Cardiac septum (tissue), 1 donor: ENCODE measurements around the gene TRMO. TPM values are rescaled to one million over a fixed set of nuclear protein-coding genes. Genes with fewer than 3 reads are reported as not detected.
"Not testable (repeated sequence)": the region's sequence is repeated elsewhere in the genome, so short reads cannot be mapped to it uniquely, and the experiment has no call there.

Experiments
- DNase-seq: peaks from one replicate; pipeline ENCODE4 v3.0.0-alpha.2; 2020; ENCODE audit warnings: low spot score
- intact Hi-C: fragments of 100-400 bp; cut with DNase I; formaldehyde crosslinking; loops from one replicate; pipeline ENCODE4 v1.14.0; 2022
- long read RNA-seq: library from polyadenylated mRNA; unstranded; transcript quantifications from one replicate; pipeline ENCODE4 v2.0.0, GENCODE V29; 2021
- total RNA-seq: library from RNA; stranded (reverse); fragmentation: NEBNext Ultra II Directional; extraction: Animal tissue kit (Norgen Biotek cat#: 25700); gene quantifications from one replicate; pipeline ENCODE4 v1.2.1, GENCODE V29; 2021
- donor health status: DM: no; HTN: no; CAD: no.

TRMO gene, protein sequence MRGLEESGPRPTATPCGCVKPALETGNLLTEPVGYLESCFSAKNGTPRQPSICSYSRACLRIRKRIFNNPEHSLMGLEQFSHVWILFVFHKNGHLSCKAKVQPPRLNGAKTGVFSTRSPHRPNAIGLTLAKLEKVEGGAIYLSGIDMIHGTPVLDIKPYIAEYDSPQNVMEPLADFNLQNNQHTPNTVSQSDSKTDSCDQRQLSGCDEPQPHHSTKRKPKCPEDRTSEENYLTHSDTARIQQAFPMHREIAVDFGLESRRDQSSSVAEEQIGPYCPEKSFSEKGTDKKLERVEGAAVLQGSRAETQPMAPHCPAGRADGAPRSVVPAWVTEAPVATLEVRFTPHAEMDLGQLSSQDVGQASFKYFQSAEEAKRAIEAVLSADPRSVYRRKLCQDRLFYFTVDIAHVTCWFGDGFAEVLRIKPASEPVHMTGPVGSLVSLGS
- 7.3 TPM for total RNA-seq
- long read RNA-seq, transcript TRMO-203 (5 exons, 1,647 nt) = major isoform, 5 of 8 reads
- long read RNA-seq, partial matches to known transcripts = 1 of 8 reads
- long read RNA-seq, other reads (novel, unspliced or antisense) = 1 of 8 reads

DNA sequence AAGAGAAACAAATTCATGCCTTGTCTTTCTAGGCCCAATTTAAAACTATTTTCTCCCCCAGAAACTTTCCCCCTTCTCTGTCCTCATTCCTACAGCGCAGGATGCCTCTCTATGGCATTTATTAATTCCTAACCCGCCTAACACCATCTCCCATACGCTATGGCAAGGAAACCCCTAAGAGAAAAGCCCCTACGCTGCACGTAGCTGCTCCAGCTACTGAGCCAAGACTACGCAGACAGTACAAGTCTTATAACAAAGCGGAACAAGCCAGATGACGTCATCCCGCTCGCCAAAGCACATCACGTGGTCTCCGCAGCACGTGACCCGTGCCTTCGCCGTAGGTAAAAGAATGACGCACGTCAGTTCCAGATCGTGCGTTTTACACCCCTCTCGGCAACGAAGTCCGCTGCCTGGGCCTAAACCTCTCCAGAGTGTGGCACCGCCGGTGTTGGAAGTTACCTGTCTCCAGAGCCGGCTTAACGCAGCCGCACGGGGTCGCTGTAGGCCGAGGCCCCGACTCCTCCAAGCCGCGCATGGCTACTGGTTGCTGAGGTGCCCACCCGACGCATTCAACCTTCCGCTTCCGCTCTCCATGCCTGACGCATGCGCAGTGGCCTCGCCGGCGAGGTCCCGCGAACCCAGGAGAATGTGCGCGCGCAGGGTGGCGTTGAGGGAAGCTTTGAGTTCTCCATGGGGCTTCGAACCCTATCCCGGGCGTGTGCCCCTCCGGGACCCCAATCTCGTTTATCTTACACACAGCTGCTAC is at the start of gene TRMO:
TSS of gene TRMO (minus strand) at position 542 of the 766 bp plus-strand sequence. CDS start at position 535, 7 bp downstream.
- intact Hi-C loops = loop anchor here (2.0 to 5.0 kb wide), 4 partner anchors 63 to 335 kb away; partner anchors contain the start of gene CORO2A
- peak; percentile 98 for DNase-seq

DNA sequence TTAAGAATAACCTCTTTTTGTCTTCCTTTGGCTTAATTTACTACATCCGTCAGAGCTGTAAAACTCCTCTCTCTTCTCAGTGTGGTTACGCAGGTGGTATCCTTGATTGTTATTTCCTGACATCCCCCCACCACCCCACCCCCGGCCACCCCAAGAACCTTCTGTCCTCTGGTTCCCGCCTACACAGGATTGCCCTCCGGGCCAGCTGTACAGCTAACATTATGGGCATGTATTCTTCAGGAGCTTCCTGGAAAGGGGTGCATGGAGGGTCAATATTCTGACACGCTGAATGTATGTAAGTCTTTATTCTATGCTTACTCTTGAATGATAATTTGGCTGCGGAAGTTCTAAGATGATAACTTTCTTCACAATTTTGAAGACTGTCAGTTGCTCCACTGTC is 47.9 kb upstream of the TRMO start:
- intact Hi-C loops = no loop called here
- no peak for DNase-seq

GRCh38 chr9:97969014-97969413 is 46.7 kb upstream of the TRMO start:
- intact Hi-C loops = no loop called here
- DNase-seq = no peak

DNA sequence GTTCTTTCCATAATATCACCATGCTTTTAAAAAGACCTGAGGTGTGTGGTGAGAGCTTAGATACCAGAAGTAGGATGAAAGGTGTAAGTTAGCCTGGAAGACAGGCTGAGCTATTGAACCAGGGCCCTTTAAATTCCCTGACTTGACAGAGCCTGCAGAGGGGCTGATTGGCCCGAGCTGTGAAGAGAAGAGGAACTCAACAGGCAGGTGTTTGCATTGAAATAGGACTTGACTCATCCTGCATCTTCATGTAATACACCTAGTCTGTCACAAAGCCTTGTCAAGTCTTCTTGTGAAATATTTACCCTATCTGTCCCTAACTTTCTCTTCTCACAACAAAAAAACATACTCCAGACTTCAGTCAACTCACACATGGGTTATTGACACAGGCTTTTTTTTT is 44.2 kb upstream of the TRMO start:
- intact Hi-C loops = no loop called here
- no peak for DNase-seq

DNA sequence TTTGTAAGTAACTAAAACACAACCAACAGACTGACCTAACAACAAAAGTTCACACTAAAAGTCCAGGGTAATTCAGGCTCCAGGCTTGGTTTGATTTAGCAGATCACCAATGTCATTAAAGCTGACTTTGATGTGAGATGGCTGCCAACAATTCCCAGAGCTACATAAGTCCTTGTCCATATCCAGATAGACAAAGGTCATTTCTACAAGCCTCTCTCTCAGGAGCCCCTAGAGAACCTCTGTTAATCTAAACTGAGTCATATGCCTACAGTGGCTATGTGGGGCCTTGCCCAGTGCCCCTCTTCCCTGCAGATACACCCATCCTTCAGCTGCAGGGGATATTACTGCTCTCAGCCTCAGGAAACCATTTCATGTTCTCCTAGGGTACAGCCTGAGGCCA is 42.6 kb upstream of the TRMO start:
- intact Hi-C loops = no loop called here
- DNase-seq = no peak

GRCh38 chr9:97963232-97963631 is 40.9 kb upstream of the TRMO start:
- intact Hi-C loops = no loop called here
- no peak for DNase-seq

DNA sequence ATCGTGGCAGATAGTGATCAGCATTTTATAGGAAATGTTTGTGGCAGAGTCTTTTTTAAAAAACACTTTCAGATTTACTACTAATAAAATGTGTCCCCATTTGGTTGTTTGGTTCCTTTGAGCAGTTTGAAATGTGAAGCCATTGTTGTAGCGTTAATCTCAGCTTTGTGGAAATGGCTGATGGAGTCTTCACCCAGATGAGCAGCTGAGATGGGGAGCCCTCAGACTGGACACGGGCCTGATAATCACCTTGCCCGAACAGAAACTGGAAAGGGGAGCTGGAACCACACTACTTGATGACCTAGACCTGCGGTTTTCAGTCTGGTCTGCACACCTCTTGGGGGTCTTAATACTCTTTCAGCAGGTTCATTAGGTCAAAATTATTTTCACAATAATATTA is 40.3 kb upstream of the TRMO start:
- intact Hi-C loops = no loop called here
- DNase-seq = no peak

GRCh38 chr9:97962136-97962535 is 39.8 kb upstream of the TRMO start:
- intact Hi-C loops = no loop called here

DNA sequence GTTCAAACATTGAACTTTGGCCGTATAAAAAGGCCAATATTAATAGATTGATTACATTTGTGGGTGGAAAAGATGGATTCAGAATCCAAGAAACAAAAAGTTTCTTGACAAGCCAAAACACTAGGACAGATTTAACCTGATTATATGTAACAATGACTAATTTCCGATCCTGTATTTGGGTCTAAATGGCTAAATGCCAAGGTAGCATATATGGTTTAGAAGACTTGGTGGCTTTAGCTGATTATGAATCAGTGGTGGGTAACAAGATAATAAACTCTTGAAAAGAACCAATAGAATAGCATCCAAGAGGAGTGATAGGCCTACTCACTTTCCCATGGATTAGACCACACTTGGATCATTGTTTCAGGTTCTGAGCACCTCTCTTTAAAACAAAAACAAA is 39.1 kb upstream of the TRMO start:
- intact Hi-C loops = no loop called here
- no peak for DNase-seq

More at GRCh38 chr9:97962136-97962535, 39.8 kb upstream of the TRMO start:
- no peak for DNase-seq

DNA sequence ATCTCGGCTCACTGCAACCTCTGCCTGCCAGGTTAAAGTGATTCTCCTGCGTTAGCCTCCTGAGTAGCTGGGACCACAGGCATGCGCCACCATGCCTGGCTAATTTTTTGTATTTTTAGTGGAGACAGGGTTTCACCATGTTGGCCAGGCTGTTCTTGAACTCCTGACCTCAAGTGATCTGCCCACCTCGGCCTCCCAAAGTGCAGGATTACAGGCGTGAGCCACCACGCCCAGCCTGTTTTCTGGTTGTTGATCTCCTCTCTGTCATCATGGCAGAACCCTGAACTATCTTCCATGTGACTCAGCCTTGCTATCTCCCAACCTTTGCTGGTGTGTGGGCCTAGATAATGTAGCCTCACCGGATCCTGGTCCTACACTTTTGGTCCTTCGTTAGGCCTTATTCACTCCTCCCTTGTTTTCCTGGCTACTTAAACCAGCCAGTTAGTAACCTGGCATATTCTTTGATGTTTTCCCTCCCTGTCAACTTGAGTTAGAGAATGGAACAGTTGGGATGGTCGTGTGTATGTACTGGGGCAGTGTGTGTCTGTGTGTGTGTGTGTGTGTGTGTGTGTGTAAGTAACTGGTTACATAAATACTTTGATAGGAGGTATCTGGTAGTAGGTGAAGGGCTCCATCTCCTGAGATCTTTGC is 38.5 kb upstream of the TRMO start:
- intact Hi-C loops, DNase-seq: not testable (repeated sequence)

DNA sequence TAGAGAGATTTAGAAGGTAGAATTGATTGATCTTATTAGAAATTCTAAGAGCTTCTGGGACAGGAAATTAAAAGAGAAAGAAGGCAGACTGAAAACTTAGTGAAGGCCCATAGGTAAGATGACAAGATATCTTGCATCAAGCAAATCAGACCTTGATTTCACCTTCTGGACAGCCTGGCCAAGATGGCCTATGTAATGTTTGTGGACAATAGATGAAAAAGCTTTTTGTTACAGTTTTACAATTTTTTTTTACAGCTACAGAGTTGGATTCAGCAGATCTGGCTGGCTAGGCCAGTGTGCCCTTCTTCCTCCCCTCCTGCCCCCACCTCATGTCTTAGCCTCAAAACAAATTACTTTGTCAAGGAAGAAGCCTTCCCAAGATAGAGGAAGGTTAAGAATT is 37.3 kb upstream of the TRMO start:
- no peak for DNase-seq
- intact Hi-C loops = no loop called here

DNA sequence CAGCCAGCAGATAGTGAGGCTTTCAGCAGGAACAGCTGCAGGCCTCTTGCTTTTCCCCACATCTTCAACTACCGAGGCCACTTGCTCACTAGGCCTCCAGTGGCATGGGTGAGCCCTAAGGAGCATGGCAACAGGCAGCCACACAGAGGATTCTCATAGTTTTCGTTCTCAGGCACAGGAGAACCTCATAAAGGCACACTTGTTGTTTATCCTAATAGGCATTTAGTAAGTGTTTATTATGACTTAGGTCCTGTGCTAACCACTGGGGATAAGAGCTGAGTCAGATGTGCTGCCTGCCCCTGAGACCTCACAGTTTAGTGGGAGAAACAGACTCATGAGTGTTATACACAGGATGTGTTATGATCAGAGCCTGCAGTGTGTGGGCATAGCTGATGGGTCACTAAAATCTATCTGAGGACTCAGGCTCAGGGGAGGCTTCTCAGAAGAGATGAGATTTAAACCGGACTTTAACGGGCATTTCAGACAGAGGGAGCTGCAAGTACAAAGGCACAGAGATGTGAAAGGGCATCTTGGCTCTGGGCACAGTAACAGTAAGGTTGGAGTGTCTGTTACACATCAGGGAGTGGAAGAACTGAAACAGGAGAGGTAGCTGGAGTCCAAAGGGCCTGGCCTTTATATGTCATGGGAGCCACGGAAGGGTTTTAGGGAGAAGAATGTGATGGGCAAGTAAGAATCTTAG is 36.7 kb upstream of the TRMO start:
- intact Hi-C loops = no loop called here
- DNase-seq = no peak

DNA sequence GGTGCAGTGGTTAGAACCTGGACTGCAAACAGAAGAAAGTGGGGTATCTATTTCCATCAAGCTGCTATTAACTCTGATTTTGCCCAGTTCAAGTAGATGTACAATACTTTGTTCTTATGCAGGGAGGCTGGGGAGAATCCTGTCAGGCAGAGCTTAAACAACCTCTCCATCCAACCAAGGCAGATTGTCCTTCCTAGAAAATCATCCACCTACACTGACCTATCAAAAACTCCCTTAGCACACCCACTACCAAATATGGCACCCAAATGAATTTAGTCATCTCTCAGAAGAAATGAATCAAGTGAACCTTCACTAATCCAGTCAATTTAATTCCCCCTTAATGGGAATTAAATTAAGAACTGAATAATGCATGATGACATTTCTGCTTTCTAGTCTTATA is 34.0 kb upstream of the TRMO start:
- intact Hi-C loops = no loop called here
- no peak for DNase-seq

DNA sequence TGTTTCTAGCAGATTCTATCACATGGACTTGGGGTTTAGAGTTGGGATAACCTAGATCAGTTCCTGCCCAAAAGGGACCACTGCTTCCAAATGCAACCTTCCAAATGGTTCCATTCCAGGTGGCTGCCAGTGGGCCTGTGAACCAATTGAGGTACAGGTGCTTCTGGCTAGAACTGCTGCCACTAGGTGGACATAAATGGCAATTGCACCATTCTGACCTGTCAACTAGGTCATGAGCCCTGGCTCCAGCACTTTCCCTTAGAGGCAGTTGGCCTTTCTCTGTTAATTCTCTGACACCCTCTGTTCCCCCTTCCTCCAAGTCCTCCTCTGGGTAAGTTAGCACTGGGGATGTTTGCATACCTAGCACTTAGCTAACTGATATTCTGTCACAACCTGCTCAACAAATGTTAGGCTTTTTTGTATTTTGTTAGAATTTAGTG is 32.3 kb upstream of the TRMO start:
- DNase-seq = no peak
- intact Hi-C loops = no loop called here

GRCh38 chr9:97950873-97951272 is 28.6 kb upstream of the TRMO start:
- DNase-seq, intact Hi-C loops: not testable (repeated sequence)

DNA sequence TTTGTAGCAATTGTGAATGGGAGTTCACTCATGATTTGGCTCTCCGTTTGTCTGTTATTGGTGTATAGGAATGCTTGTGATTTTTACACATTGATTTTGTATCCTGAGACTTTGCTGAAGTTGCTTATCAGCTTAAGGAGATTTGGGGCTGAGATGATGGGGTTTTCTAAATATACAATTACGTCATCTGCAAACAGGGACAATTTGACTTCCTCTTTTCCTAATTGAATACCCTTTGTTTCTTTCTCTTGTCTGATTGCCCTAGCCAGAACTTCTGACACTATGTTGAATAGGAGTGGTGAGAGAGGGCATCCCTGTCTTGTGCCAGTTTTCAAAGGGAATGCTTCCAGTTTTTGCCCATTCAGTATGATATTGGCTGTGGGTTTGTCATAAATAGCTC is 24.8 kb upstream of the TRMO start:
- DNase-seq, intact Hi-C loops: not testable (repeated sequence)

GRCh38 chr9:97945470-97945869 is 23.2 kb upstream of the TRMO start:
- intact Hi-C loops, DNase-seq: not testable (repeated sequence)

DNA sequence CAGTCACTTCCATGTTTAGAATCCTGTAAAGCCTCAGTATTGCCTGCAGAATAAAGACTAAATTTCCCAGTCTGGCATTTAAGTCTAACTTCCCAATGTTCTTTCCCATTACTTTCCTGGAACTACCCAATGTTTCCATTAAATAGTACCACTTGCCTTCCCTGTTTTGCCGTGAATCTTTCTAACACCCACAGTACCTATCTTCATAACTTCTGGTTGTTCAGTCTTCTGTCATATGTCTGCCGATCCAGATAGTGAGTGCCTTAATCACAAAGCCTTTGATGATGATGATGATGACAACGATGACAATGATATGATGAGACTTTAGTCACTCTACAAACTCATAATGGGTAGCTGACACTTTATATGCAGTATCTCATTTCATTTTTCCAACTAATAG is 22.3 kb upstream of the TRMO start:
- intact Hi-C loops = no loop called here

DNA sequence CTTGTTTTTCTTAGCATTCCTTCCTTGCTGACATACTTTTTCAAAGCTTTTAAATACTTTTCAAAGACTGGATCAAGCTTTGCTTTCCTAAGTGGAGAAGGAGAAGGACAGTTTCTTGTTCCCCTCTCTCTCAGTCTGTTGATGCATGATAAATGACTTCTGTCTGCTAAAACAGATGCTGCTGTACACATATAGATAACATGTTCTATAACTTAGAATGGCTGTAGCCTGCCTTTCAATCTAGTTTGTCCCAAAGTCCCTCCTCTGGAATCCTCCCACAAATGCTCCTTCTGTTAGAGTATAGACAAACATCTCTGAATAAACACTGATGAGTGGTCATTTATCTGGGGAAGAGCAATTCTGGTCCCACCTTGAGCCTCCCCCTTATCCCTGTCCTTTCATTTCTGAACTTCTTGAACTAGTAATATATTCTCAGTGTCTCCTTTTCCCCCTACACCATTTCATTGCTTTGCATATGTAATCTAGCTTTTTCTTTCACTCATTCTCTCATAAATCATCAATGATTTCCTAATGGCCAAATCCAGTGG is 21.1 kb upstream of the TRMO start:
- intact Hi-C loops = no loop called here
- DNase-seq = no peak

More for the DNA sequence above, 22.3 kb upstream of the TRMO start:
- DNase-seq = no peak
